ENCODE measurements around the gene CHERP. TPM values are rescaled to one million over a fixed set of nuclear protein-coding genes. Genes with fewer than 3 reads are reported as not detected.
A peak's percentile ranks its signal among the peaks of the same experiment; 100 is the strongest.

The CHERP gene
- total RNA-seq, 1 donor from 2014 or later: 13.8 TPM

DNA sequence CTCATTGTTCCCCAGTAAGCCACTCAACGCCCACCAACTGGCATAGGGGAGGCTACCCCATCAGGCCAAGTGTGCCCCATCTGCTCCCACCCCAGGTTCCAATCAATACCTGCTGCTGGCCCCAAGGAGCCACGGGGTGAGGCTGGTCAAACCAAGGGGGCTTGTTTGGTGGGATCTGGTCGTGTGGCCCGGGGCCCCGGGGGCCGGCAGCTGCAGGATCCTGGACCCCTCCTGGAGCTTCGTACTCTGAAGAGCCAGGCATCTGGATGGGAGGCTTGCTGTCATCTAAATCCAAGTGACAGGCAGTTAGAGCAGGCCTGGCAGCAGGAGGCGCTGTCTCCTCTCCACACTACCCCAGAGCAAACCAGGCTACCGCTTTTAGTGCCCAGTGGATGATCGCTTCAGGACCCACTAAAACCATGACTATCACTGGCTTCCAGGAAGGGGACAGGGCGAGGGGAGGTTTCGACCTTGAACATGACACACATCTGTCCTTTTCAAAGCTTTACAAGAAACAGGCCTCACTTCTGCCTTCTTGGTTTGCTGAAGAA, 14.2 kb downstream of the CHERP start:
- Histone ChIP-seq H3K4me3 (no peak overlapping the region), H3K27me3 (no peaks in the 10 kb centered on the region), H3K27ac (no peak overlapping the region), H3K36me3 (peaks cover 97 to 99% of the 10 kb centered on the region in 2 donors), H3K4me1 (no peaks in the 10 kb centered on the region), H3K9me3 (no peaks in the 10 kb centered on the region)
- DNase-seq (ENCODE audit: low spot score in 2 of 2): no peak
- intact Hi-C loops (cut with DNase I): no loop called here
- TF ChIP-seq, protein P1, sequence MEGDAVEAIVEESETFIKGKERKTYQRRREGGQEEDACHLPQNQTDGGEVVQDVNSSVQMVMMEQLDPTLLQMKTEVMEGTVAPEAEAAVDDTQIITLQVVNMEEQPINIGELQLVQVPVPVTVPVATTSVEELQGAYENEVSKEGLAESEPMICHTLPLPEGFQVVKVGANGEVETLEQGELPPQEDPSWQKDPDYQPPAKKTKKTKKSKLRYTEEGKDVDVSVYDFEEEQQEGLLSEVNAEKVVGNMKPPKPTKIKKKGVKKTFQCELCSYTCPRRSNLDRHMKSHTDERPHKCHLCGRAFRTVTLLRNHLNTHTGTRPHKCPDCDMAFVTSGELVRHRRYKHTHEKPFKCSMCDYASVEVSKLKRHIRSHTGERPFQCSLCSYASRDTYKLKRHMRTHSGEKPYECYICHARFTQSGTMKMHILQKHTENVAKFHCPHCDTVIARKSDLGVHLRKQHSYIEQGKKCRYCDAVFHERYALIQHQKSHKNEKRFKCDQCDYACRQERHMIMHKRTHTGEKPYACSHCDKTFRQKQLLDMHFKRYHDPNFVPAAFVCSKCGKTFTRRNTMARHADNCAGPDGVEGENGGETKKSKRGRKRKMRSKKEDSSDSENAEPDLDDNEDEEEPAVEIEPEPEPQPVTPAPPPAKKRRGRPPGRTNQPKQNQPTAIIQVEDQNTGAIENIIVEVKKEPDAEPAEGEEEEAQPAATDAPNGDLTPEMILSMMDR (IDR thresholded peaks at IDR 0.05): peak in 1 of 3 experiments; percentile 8

DNA sequence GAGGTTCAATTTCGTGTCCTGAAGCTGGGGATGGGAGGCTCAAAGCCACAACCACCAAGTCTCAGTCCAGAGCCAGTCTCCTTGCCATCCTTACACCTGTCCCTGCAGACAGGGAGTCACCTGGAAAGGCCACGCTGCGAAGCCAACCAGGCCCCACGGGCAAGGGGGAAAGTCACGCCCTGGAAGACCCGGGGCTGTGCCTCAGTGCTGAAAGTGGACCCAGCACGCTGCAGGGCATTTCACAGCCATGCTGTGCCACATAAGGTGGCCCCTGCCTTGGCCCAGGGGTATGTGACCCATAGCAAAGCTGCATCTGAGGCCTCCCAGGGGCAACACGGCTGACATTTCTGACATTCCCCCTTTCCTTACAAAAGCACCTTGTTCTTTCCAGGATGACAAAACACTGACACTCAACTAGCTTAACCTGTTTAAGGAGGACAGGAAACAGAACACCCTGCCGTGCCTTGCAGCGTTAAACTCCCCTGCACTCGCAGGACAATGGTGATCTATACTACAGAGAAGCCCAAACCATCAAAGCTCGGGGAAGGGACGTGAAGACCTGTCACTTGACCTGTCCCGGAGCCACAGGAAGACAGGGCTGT, 14.8 kb downstream of the CHERP start:
- intact Hi-C loops (cut with DNase I): no loop called here
- Histone ChIP-seq H3K27ac (no peak overlapping the region), H3K9me3 (no peaks in the 10 kb centered on the region), H3K4me1 (no peaks in the 10 kb centered on the region), H3K27me3 (no peaks in the 10 kb centered on the region), H3K36me3 (peaks cover 97 to 99% of the 10 kb centered on the region in 2 donors), H3K4me3 (no peak overlapping the region)
- DNase-seq (ENCODE audit: low spot score in 2 of 2): no peak
- TF ChIP-seq, protein P1 (IDR thresholded peaks at IDR 0.05): no peak

DNA sequence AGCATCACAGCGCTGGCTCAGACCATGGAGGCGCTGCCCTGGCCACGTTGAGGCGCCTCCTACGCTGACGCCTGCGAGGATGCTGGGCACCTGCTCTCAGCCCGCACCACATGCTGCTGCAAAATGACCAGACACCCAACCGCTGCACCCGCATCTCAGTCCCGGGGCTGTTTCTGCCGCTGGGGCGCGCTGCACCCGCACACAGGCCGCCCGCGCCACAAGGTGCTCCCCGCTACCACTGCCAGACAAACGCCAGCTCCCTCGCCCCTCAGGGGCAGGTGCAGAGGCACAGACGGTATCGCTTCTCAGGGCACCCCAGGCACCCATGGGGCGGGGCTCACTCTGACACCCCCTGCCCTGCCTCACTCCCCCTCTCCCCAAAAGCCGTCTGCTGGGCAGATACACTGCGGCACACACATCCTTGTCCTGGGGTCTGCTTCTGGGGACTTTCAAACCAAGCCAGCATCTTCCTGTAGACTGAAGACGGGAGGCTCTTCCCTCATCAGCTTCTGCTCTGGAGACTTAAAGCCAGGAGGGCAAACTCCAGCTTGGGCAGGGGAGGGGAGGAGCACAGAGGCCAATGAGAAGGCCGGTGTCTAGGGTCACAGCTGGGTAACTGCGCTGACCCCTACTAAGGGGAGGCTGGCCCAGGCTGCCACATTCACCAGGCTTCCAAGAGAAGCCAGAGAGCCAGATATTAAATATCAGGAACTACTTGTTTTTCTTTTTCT, 16.3 kb downstream of the CHERP start:
- H3K36me3 ChIP-seq: peaks cover 95 to 99% of the 10 kb centered on the region in 2 donors

DNA sequence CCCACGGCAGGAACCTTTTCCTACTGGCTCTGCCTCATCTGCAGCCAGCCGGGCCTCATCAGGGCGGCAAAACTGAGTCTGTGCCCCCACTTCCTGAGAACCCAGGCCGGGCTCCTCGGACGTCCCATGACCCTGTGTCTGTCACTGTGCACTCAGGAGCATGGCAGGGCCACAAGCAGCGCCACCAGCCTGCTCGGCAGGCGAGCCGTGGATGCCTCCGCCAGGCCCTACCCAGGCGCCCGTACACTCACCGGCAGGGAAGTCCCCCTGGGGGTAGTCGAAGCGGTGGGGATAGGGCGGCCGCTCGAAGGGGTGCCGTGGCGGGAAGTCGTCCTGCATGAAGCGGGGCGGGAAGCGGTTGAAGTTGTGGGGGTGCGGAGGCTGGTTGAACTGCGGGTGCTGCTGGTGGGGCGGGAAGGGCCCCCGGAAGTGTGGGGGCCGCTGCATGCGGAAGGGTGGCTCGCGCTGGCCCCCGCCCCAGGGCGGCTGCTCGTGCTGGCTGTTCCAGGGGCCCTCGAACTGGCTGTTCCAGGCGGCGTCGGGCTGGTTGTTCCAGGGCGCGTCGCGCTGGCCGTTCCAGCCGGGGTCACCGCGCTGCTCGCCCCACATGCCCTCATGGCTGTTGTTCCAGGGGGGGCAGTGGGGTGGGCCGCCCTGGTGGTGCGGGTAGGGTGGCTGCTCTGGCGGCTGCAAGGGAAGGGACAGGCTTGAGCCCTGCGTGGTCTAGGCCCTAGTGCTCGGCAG, 17.1 kb downstream of the CHERP start:
- TF ChIP-seq, protein P1 (IDR thresholded peaks at IDR 0.05): no peak
- DNase-seq (ENCODE audit: low spot score in 2 of 2): no peak
- H3K4me3 ChIP-seq: no peak overlapping the region
- H3K27ac ChIP-seq: no peak overlapping the region
- intact Hi-C loops (cut with DNase I): no loop called here
- no peaks in the 10 kb centered on the region for H3K4me1 ChIP-seq
- H3K27me3 ChIP-seq: no peaks in the 10 kb centered on the region
- no peaks in the 10 kb centered on the region for H3K9me3 ChIP-seq
- peaks cover 95 to 99% of the 10 kb centered on the region in 2 donors for H3K36me3 ChIP-seq

More for the DNA sequence above, 16.3 kb downstream of the CHERP start:
- TF ChIP-seq, protein P1 (IDR thresholded peaks at IDR 0.05): no peak
- DNase-seq (ENCODE audit: low spot score in 2 of 2): no peak
- intact Hi-C loops (cut with DNase I): no loop called here
- Histone ChIP-seq H3K4me1 (no peaks in the 10 kb centered on the region), H3K4me3 (no peak overlapping the region), H3K27me3 (no peaks in the 10 kb centered on the region), H3K9me3 (no peaks in the 10 kb centered on the region), H3K27ac (no peak overlapping the region)

DNA sequence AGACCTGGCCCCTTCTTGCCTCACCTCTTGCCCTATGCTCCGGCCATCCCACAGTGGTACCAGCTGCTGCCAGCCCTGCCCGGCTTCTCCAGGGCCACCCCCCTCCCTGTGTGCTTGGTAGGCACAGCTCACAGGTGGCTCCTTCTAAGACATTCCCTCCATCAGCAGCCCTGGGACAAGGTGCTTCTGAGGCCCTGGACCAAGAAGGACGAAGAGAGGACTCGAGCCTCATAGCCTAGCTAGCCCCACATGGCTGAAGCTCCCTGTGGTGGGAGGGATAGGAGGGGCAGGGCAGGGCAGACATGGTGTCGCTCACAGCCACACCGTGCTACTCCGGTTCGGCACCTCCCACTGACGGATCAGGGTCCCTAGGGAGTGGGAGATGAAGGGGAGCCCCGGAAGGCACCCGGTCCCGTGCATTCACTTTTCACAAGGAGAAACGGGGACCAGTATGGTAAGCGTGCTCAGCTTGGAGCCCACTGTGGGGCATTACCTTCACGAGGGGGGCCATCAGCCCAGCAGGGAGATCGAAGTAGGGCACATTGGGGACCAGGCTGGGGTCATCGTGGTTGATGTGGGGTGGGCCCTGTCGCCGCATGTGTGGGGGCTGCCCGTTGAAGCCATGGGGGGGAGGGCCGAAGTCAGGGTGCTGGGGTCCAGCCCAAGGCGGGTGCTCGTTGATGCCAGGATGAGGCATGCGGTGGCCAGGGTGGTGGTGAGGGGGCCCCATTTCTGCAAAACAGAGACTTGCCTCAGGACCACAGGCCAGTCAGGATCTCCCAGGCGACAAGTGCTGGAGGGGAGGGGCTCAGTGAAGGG, 19.5 kb downstream of the CHERP start:
- TF ChIP-seq, protein P1 (IDR thresholded peaks at IDR 0.05): no peak
- DNase-seq (ENCODE audit: low spot score in 2 of 2): no peak
- Histone ChIP-seq H3K27me3 (no peaks in the 10 kb centered on the region), H3K9me3 (no peaks in the 10 kb centered on the region), H3K36me3 (peaks cover 91 to 99% of the 10 kb centered on the region in 2 donors), H3K27ac (no peak overlapping the region), H3K4me3 (no peak overlapping the region), H3K4me1 (no peaks in the 10 kb centered on the region)
- intact Hi-C loops (cut with DNase I): no loop called here
